ENCODE measurements around the gene OR4D2. TPM values are rescaled to one million over a fixed set of nuclear protein-coding genes. Genes with fewer than 3 reads are reported as not detected.

The OR4D2 gene
- total and polyA plus RNA-seq, 4 donors: not detected

DNA sequence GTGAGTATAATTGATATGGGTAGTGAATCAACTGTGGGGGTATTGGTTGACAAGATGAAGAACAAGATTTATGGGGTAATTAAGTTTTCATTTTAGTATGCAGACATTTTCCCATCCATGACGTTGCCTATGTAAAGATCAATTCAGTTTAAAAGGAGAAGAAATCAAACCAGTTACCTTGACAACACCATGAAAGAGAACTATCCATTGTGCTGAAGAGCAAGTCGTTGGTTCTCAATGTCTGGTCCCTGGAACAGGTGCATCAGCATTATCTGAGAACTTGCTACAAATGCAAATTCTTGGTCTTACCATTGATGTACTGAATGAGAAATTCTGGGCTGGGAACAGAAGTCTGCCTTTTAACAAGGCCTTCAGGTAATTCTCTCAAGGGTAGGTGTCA, 801 bp upstream of the OR4D2 start:
- TF ChIP-seq, protein P1, sequence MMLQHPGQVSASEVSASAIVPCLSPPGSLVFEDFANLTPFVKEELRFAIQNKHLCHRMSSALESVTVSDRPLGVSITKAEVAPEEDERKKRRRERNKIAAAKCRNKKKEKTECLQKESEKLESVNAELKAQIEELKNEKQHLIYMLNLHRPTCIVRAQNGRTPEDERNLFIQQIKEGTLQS (IDR thresholded peaks at IDR 0.05): no peak
- no peak overlapping the region for H3K4me3 ChIP-seq (ENCODE audit: low read depth in 1 of 3, low read length in 3 of 3)
- peaks cover 0 to 2% (median 0%) of the 10 kb centered on the region in 4 donors for H3K9me3 ChIP-seq (ENCODE audit: control insufficient read depth in 4 of 4, low read length in 3 of 4)
- H3K9ac ChIP-seq (ENCODE audit: low read depth in 1 of 2, low read length in 2 of 2): no peak overlapping the region
- no peaks in the 10 kb centered on the region for H3K36me3 ChIP-seq (ENCODE audit: control insufficient read depth in 4 of 4, insufficient read depth in 3 of 4, low read depth in 1 of 4, low read length in 3 of 4)
- H3K27me3 ChIP-seq (ENCODE audit: control insufficient read depth in 4 of 4, insufficient read depth in 4 of 4, low read length in 3 of 4): peaks cover 0 to 4% (median 1%) of the 10 kb centered on the region in 4 donors
- H3K27ac ChIP-seq (ENCODE audit: low read depth in 1 of 2, low read length in 2 of 2): no peak overlapping the region
- H3K4me1 ChIP-seq (ENCODE audit: control insufficient read depth in 4 of 4, insufficient read depth in 4 of 4, low read length in 3 of 4): no peaks in the 10 kb centered on the region
- 11% methylated on average over 2 of the region's 2 CpGs for WGBS
- DNase-seq (ENCODE audit: low spot score): no peak

DNA sequence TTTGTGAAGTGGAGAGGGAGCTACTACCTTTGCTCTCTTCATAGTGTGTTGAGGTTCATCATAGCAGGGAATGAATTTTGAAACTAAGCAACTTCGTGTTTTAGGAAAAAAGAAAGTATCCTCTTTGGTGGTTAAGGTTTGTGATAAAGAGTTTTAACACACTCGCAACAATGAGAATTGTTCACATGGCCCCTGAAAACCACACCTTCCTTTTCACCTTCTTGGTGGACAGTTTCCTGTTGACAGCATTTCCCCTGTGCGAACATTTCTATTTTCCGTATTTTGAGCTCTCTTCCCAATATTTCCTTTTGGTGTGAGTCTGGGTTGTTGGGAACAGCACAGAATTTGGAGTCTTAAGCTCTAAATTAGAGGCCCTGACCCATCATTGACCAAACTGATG, 3.8 kb downstream of the OR4D2 start:
- peaks cover 0 to 4% (median 0%) of the 10 kb centered on the region in 4 donors for H3K27me3 ChIP-seq (ENCODE audit: control insufficient read depth in 4 of 4, insufficient read depth in 4 of 4, low read length in 3 of 4)
- TF ChIP-seq HNF4A (conservative IDR thresholded peaks at IDR 0.05) (no peak), JUND (IDR thresholded peaks at IDR 0.05) (no peak)
- no peak for DNase-seq (ENCODE audit: low spot score)
- H3K4me3 ChIP-seq (ENCODE audit: low read depth in 1 of 3, low read length in 3 of 3): no peak overlapping the region
- no peaks in the 10 kb centered on the region for H3K4me1 ChIP-seq (ENCODE audit: control insufficient read depth in 4 of 4, insufficient read depth in 4 of 4, low read length in 3 of 4)
- H3K27ac ChIP-seq (ENCODE audit: low read depth in 1 of 2, low read length in 2 of 2): no peak overlapping the region
- no peaks in the 10 kb centered on the region for H3K9me3 ChIP-seq (ENCODE audit: control insufficient read depth in 4 of 4, low read length in 3 of 4)
- 58% methylated on average over 4 of the region's 4 CpGs for WGBS
- no peak overlapping the region for H3K9ac ChIP-seq (ENCODE audit: low read depth in 1 of 2, low read length in 2 of 2)
- H3K36me3 ChIP-seq (ENCODE audit: control insufficient read depth in 4 of 4, insufficient read depth in 3 of 4, low read depth in 1 of 4, low read length in 3 of 4): no peaks in the 10 kb centered on the region

DNA sequence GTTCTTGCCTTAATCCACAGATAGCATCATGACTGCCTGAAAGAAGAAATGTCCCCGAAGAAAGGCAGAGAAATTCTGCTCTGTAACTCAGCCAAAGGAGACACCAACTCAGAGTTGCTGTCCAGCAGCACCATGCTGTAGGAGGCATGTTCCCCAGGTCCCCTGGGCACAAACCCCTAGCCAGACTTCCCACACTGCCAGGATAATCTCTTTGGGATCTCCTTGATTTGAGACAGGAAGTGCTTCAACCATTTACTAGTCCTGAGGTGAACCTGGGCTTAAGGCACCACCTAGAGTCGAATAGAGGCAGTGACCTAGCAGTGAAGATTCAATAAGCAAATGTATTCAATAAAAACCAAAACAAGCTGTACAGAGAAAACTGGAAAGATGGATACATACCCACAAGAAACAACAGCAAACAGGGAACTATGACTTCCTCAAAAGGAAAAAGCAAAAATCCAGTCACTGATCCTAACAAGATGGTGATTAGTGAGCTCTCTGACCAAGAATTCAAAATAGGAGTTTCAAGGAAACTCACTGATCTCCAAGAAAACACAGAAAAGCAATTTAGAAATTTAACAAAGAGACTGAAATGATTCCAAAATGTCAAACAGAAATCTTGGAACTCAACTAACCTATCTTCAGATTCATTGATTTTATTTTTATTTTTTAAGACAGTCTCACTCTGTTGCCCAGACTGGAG, 5.7 kb downstream of the OR4D2 start:
- Histone ChIP-seq H3K4me3 (ENCODE audit: low read depth in 1 of 3, low read length in 3 of 3) (no peak overlapping the region), H3K9me3 (ENCODE audit: control insufficient read depth in 4 of 4, low read length in 3 of 4) (no peaks in the 10 kb centered on the region), H3K36me3 (ENCODE audit: control insufficient read depth in 4 of 4, insufficient read depth in 3 of 4, low read depth in 1 of 4, low read length in 3 of 4) (no peaks in the 10 kb centered on the region), H3K4me1 (ENCODE audit: control insufficient read depth in 4 of 4, insufficient read depth in 4 of 4, low read length in 3 of 4) (no peaks in the 10 kb centered on the region), H3K9ac (ENCODE audit: low read depth in 1 of 2, low read length in 2 of 2) (no peak overlapping the region), H3K27ac (ENCODE audit: low read depth in 1 of 2, low read length in 2 of 2) (no peak overlapping the region), H3K27me3 (ENCODE audit: control insufficient read depth in 4 of 4, insufficient read depth in 4 of 4, low read length in 3 of 4) (peaks cover 0 to 2% (median 0%) of the 10 kb centered on the region in 4 donors)
- no peak for DNase-seq (ENCODE audit: low spot score)
- TF ChIP-seq, protein P2, sequence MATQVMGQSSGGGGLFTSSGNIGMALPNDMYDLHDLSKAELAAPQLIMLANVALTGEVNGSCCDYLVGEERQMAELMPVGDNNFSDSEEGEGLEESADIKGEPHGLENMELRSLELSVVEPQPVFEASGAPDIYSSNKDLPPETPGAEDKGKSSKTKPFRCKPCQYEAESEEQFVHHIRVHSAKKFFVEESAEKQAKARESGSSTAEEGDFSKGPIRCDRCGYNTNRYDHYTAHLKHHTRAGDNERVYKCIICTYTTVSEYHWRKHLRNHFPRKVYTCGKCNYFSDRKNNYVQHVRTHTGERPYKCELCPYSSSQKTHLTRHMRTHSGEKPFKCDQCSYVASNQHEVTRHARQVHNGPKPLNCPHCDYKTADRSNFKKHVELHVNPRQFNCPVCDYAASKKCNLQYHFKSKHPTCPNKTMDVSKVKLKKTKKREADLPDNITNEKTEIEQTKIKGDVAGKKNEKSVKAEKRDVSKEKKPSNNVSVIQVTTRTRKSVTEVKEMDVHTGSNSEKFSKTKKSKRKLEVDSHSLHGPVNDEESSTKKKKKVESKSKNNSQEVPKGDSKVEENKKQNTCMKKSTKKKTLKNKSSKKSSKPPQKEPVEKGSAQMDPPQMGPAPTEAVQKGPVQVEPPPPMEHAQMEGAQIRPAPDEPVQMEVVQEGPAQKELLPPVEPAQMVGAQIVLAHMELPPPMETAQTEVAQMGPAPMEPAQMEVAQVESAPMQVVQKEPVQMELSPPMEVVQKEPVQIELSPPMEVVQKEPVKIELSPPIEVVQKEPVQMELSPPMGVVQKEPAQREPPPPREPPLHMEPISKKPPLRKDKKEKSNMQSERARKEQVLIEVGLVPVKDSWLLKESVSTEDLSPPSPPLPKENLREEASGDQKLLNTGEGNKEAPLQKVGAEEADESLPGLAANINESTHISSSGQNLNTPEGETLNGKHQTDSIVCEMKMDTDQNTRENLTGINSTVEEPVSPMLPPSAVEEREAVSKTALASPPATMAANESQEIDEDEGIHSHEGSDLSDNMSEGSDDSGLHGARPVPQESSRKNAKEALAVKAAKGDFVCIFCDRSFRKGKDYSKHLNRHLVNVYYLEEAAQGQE (IDR thresholded peaks at IDR 0.05): peak; percentile 60
- no peak for TF ChIP-seq JUND (IDR thresholded peaks at IDR 0.05)
- peak; percentile 49 to 64 for TF ChIP-seq RAD21 (IDR thresholded peaks at IDR 0.05)
- peak in 1 of 2 donors; percentile 28 for TF ChIP-seq RXRA (IDR thresholded peaks at IDR 0.05)
- TF ChIP-seq, protein P3, sequence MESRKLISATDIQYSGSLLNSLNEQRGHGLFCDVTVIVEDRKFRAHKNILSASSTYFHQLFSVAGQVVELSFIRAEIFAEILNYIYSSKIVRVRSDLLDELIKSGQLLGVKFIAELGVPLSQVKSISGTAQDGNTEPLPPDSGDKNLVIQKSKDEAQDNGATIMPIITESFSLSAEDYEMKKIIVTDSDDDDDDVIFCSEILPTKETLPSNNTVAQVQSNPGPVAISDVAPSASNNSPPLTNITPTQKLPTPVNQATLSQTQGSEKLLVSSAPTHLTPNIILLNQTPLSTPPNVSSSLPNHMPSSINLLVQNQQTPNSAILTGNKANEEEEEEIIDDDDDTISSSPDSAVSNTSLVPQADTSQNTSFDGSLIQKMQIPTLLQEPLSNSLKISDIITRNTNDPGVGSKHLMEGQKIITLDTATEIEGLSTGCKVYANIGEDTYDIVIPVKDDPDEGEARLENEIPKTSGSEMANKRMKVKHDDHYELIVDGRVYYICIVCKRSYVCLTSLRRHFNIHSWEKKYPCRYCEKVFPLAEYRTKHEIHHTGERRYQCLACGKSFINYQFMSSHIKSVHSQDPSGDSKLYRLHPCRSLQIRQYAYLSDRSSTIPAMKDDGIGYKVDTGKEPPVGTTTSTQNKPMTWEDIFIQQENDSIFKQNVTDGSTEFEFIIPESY (IDR thresholded peaks at IDR 0.05): no peak
- TF ChIP-seq, protein P4, sequence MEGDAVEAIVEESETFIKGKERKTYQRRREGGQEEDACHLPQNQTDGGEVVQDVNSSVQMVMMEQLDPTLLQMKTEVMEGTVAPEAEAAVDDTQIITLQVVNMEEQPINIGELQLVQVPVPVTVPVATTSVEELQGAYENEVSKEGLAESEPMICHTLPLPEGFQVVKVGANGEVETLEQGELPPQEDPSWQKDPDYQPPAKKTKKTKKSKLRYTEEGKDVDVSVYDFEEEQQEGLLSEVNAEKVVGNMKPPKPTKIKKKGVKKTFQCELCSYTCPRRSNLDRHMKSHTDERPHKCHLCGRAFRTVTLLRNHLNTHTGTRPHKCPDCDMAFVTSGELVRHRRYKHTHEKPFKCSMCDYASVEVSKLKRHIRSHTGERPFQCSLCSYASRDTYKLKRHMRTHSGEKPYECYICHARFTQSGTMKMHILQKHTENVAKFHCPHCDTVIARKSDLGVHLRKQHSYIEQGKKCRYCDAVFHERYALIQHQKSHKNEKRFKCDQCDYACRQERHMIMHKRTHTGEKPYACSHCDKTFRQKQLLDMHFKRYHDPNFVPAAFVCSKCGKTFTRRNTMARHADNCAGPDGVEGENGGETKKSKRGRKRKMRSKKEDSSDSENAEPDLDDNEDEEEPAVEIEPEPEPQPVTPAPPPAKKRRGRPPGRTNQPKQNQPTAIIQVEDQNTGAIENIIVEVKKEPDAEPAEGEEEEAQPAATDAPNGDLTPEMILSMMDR (IDR thresholded peaks at IDR 0.05; ENCODE audit: low read depth, low read length, missing input control): peak; percentile 33
- 39% methylated on average over 2 of the region's 2 CpGs for WGBS

Data from liver (tissue), 9 donors.